Spleen (tissue), 13 donors: Measurements from ENCODE around the gene STK35. TPM values are rescaled to one million over a fixed set of nuclear protein-coding genes. Genes with fewer than 3 reads are reported as not detected.
A peak's percentile ranks its signal among the peaks of the same experiment; 100 is the strongest.

Experiments used
- DNase-seq: peaks from one replicate; pipeline ENCODE4 v3.0.0-alpha.2; 2020
- H3K27ac ChIP-seq, 8 donors: fragments of 200-600 bp; sonication (generic) in 7 of 8; 1 replicate in 4 of 8; 2 replicates in 4 of 8; pipeline versions ENCODE4 v1.5.0 to v1.8.0; 2016 to 2021; ENCODE audit warnings: inconsistent platforms in 4 of 8, mild to moderate bottlenecking in 4 of 8, moderate library complexity in 1 of 8
- H3K27me3 ChIP-seq, 7 donors: fragments of 200-600 bp; sonication (generic) in 6 of 7; replicated peaks in 1 of 7; 1 replicate in 4 of 7; 2 replicates in 3 of 7; pipeline versions ENCODE4 v1.5.0 to v1.8.0; 2016 to 2021; ENCODE audit warnings: inconsistent platforms in 3 of 7, mild to moderate bottlenecking in 1 of 7
- H3K36me3 ChIP-seq, 6 donors: fragments of 200-600 bp; sonication (generic) in 5 of 6; 1 replicate in 4 of 6; 2 replicates in 2 of 6; pipeline versions ENCODE4 v1.5.0 to v1.8.0; 2016 to 2021; ENCODE audit warnings: inconsistent platforms in 2 of 6
- H3K4me1 ChIP-seq, 6 donors: fragments of 200-600 bp; sonication (generic) in 5 of 6; 1 replicate in 3 of 6; 2 replicates in 3 of 6; pipeline versions ENCODE4 v1.5.0 to v1.8.0; 2016 to 2021; ENCODE audit warnings: inconsistent platforms in 3 of 6
- H3K4me3 ChIP-seq, 8 donors: fragments of 200-600 bp; sonication (generic) in 7 of 8; 1 replicate in 4 of 8; 2 replicates in 4 of 8; pipeline versions ENCODE4 v1.5.0 to v1.8.0; 2016 to 2021; ENCODE audit warnings: inconsistent platforms in 4 of 8, mild to moderate bottlenecking in 4 of 8, moderate library complexity in 2 of 8
- H3K9me3 ChIP-seq, 8 donors: fragments of 200-600 bp; sonication (generic) in 7 of 8; 1 replicate in 4 of 8; 2 replicates in 4 of 8; pipeline versions ENCODE4 v1.5.0 to v1.8.0; 2016 to 2021; ENCODE audit warnings: inconsistent platforms in 4 of 8
- CTCF ChIP-seq, 11 experiments: fragments of 200-600 bp in 7 of 11; fragments of 450-650 bp in 4 of 11; sonication (generic) in 4 of 11; IDR thresholded peaks in 8 of 11; conservative IDR thresholded peaks in 3 of 11; 1 replicate in 7 of 11; 2 replicates in 4 of 11; pipeline versions ENCODE4 v1.4.0 to v1.8.0; 2016 to 2021; ENCODE audit warnings: antibody characterized with exemption in 11 of 11, inconsistent platforms in 4 of 11, mild to moderate bottlenecking in 1 of 11
- POLR2A ChIP-seq, 3 donors: fragments of 450-650 bp; IDR thresholded peaks; one replicate each; pipeline ENCODE4 v1.5.1; 2017; ENCODE audit warnings: antibody characterized with exemption in 3 of 3, mild to moderate bottlenecking in 1 of 3
- POLR2AphosphoS5 ChIP-seq, 3 donors: sonication (generic); formaldehyde crosslinking; IDR thresholded peaks; one replicate each; pipeline ENCODE4 v1.5.1; 2017; ENCODE audit warnings: antibody characterized with exemption in 3 of 3
- WGBS, 5 donors: extraction: QIAGEN DNeasy Blood & Tissue Kit in 3 of 5; methylation state at CpG; one replicate each; pipeline versions ENCODE4 v1.1.5 to v1.1.7; 2013 to 2018; 5-methylcytosine and 5-hydroxymethylcytosine counted together
- intact Hi-C: fragments of 100-400 bp; cut with DNase I; formaldehyde crosslinking; loops from one replicate; pipeline ENCODE4 v1.15.0; 2023; ENCODE audit warnings: low total_unique reads
- long read RNA-seq, 2 donors: transcript quantifications; one replicate each; lab custom pipeline, GENCODE V29; 2026
- polyA plus RNA-seq, 3 donors: library from polyadenylated mRNA; stranded (reverse); fragments of 200-250 nt; gene quantifications; one replicate each; pipeline ENCODE4 v1.2.1, GENCODE V29; 2013
- total RNA-seq, 7 donors: library from RNA; depleted of rRNA in 3 of 7; stranded (reverse); fragments of >200 nt in 3 of 7; fragmentation: NEBNext Ultra II Directional in 4 of 7; extraction: Animal tissue kit (Norgen Biotek cat#: 25700) in 4 of 7; gene quantifications; one replicate each; pipeline versions ENCODE4 v1.1.0 to v1.2.1, GENCODE V29; 2016 to 2021
- donor health status: healthy with polysubstance abuse.
- donor health status: DM: no; HTN: no; CAD: no; lungs with moderate emphysema.
- donor health status: DM: no; HTN: no; CAD: no.
- donor health status: Bipolar disorder and iron deficiency.
- donor health status: healthy.
- donor health status: DM: no; HTN: no; CAD: no.
- donor health status: DM: yes; HTN: yes; CAD: no.

Gene STK35
- total RNA-seq (10 to 100 TPM; 12.1 to 25.4 (median 16.7) TPM), polyA plus RNA-seq (1 to 10 TPM; 1.8 to 4.7 (median 2.2) TPM)
- long read RNA-seq, donor 1 = 0 reads
- long read RNA-seq, donor 2 = 0 reads

DNA sequence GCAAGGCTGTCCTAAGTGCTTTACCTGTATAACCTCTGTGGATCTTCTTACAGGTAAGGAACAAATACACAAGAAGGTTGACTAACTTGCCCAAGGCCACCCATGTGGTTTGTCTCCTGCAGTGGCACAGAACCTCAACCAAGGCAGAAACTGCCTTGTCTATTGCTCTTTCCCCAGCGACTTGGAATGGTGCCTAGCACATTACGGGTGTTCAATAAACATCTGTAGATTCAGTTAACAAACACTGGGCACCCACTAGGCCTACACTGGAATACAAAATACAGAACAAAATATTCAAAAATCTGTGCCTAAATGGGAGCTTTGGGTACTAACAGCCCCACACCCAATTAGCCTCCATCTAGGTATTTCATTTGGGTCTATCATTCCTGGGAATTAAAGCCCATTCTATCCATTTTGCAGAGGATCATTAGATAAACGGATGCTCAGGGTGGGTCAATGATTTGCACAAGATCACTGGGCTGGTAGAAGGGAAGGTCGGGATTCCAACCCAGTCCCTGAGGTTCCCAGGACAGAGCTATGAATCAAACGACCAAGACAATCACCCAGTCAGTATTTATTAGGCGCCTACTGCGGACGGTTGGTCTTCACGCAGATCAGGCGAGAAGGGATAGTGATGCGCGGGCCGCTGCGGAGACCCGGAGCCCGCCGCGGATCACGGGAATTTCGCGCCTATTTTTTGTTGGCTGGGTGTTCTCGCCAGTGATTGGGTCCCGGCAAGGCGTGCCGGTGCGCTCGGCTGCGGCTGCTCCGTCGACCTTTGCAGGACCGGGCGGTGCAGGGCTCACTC is at the start of gene STK35:
Gene STK35, plus strand, starts transcription at position 771 of the 808 bp plus-strand sequence. CDS start 55 bp downstream, outside the sequence.
- peaks cover 26 to 47% (median 41%) of the 10 kb centered on the region in 6 donors for H3K4me1 ChIP-seq
- H3K36me3 ChIP-seq = peaks cover 0 to 7% (median 0%) of the 10 kb centered on the region in 6 donors
- peak within 1 kb of the TSS; percentile 80 to 97 (median 94) for H3K4me3 ChIP-seq
- TF ChIP-seq CTCF (IDR thresholded peaks at IDR 0.05 in 8 of 11, conservative IDR thresholded peaks at IDR 0.05 in 3 of 11) = no peak
- no peak for TF ChIP-seq POLR2AphosphoS5 (IDR thresholded peaks at IDR 0.05)
- no peak for TF ChIP-seq POLR2A (IDR thresholded peaks at IDR 0.05)
- H3K27ac ChIP-seq = peak within 1 kb of the TSS; percentile 97 to 100 (median 99)
- DNase-seq = no peak
- 2 to 5% (median 3%) methylated on average over 14 to 32 of the region's 32 CpGs for WGBS, 5 donors
- intact Hi-C loops = no loop called here
- H3K27me3 ChIP-seq = no peaks in the 10 kb centered on the region
- H3K9me3 ChIP-seq = no peaks in the 10 kb centered on the region

GRCh38 chr20:2051946-2052345 is 49.7 kb upstream of the STK35 start:
- intact Hi-C loops = no loop called here
- Histone ChIP-seq H3K4me3 (no peak overlapping the region), H3K27me3 (peaks cover 0 to 44% (median 0%) of the 10 kb centered on the region in 7 donors), H3K4me1 (peaks cover 0 to 13% (median 0%) of the 10 kb centered on the region in 6 donors), H3K27ac (no peak overlapping the region), H3K9me3 (peaks cover 0 to 14% (median 9%) of the 10 kb centered on the region in 8 donors), H3K36me3 (no peaks in the 10 kb centered on the region)
- 43 to 72% (median 51%) methylated on average over 2 of the region's 2 CpGs for WGBS, 5 donors
- DNase-seq = no peak
- TF ChIP-seq POLR2A (IDR thresholded peaks at IDR 0.05) (no peak), CTCF (IDR thresholded peaks at IDR 0.05 in 8 of 11, conservative IDR thresholded peaks at IDR 0.05 in 3 of 11) (no peak)

GRCh38 chr20:2052741-2053140 is 48.9 kb upstream of the STK35 start:
- Histone ChIP-seq H3K9me3 (peaks cover 0 to 14% (median 10%) of the 10 kb centered on the region in 8 donors), H3K27me3 (peaks cover 0 to 50% (median 0%) of the 10 kb centered on the region in 7 donors), H3K4me3 (no peak overlapping the region), H3K36me3 (no peaks in the 10 kb centered on the region), H3K27ac (no peak overlapping the region), H3K4me1 (peaks cover 0 to 13% (median 0%) of the 10 kb centered on the region in 6 donors)
- TF ChIP-seq POLR2AphosphoS5 (IDR thresholded peaks at IDR 0.05) = peak in 1 of 3 donors; percentile 30
- TF ChIP-seq CTCF (IDR thresholded peaks at IDR 0.05 in 8 of 11, conservative IDR thresholded peaks at IDR 0.05 in 3 of 11) = no peak
- no peak for TF ChIP-seq POLR2A (IDR thresholded peaks at IDR 0.05)
- no peak for DNase-seq
- intact Hi-C loops = no loop called here
- WGBS, 5 donors = 52 to 64% (median 62%) methylated on average over 1 of the region's 1 CpG

DNA sequence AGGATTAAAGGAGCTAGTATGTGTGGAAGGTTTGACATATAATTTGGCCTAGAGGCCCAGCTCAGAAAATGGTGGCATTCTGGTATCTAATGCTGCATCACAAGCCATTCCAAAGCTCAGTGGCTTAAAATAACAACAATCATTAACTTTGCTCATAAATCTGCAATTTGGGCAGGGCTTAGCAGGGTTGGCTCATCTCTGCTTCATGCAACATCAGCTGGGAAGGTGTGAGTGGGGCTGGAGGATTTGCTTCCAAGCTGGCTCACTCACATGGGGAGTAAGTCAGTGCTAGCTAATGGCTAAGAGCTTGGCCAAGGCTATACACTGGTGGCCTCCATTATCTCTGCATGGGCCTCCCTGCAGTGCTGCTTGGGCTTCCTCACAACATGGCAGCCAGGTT is 48.0 kb upstream of the STK35 start:
- Histone ChIP-seq H3K27me3 (peaks cover 0 to 52% (median 0%) of the 10 kb centered on the region in 7 donors), H3K4me3 (no peak overlapping the region), H3K4me1 (peaks cover 0 to 13% (median 0%) of the 10 kb centered on the region in 6 donors), H3K9me3 (peaks cover 0 to 23% (median 14%) of the 10 kb centered on the region in 8 donors), H3K27ac (peak overlapping the region in 1 of 8 donors; percentile 17), H3K36me3 (no peaks in the 10 kb centered on the region)
- no peak for DNase-seq
- TF ChIP-seq POLR2A (IDR thresholded peaks at IDR 0.05) (no peak), CTCF (IDR thresholded peaks at IDR 0.05 in 8 of 11, conservative IDR thresholded peaks at IDR 0.05 in 3 of 11) (no peak), POLR2AphosphoS5 (IDR thresholded peaks at IDR 0.05) (no peak)
- intact Hi-C loops = no loop called here
